ENCODE data around the gene NTN1.

DNA sequence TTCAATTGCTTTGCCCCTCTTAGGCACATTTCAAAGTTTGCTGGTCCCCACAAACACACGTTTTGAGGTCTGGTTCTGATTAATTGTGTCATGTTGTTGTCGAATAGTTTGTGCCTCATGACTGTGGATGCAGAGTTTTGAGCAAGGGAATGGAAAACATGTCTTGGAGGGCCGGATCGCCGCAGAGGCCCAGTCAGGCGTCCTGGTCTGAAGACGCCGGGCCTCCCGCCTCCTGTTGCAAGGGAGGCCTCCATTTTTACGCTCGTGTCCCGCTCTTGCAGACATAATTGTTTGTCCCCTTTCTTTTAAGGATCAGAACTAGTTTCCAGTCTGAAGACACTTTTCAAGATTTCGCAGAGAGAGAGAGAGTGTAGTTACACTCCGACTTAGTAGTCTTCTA is 3.2 kb downstream of the NTN1 start:
- TF ChIP-seq, protein P1, sequence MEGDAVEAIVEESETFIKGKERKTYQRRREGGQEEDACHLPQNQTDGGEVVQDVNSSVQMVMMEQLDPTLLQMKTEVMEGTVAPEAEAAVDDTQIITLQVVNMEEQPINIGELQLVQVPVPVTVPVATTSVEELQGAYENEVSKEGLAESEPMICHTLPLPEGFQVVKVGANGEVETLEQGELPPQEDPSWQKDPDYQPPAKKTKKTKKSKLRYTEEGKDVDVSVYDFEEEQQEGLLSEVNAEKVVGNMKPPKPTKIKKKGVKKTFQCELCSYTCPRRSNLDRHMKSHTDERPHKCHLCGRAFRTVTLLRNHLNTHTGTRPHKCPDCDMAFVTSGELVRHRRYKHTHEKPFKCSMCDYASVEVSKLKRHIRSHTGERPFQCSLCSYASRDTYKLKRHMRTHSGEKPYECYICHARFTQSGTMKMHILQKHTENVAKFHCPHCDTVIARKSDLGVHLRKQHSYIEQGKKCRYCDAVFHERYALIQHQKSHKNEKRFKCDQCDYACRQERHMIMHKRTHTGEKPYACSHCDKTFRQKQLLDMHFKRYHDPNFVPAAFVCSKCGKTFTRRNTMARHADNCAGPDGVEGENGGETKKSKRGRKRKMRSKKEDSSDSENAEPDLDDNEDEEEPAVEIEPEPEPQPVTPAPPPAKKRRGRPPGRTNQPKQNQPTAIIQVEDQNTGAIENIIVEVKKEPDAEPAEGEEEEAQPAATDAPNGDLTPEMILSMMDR (conservative IDR thresholded peaks at IDR 0.05) = no peak
- TF ChIP-seq EZH2 (IDR thresholded peaks at IDR 0.05; ENCODE audit: low read depth) = no peak

Data from PC-9 (cell line).